Activated CD4-positive, alpha-beta T cell treated with anti-CD3 and anti-CD28 coated beads for 1 hour (primary cell): ENCODE data around the gene MUC2.

Experiments
- DNase-seq: peaks from one replicate; pipeline ENCODE4 v3.0.0-alpha.2; 2020

MUC2 gene

GRCh38 chr11:1052133-1053011, 22.3 kb upstream of the MUC2 start:
- DNase-seq = no peak

GRCh38 chr11:1053121-1053901, 21.4 kb upstream of the MUC2 start:
- no peak for DNase-seq

- no peak for DNase-seq
Observed at GRCh38 chr11:1054143-1055108, 20.2 kb upstream of the MUC2 start.

- peak; percentile 2 for DNase-seq
Observed at GRCh38 chr11:1055109-1055703, 19.5 kb upstream of the MUC2 start.

- peak; percentile 4 for DNase-seq
Observed at GRCh38 chr11:1055990-1056771, 18.5 kb upstream of the MUC2 start.

DNA sequence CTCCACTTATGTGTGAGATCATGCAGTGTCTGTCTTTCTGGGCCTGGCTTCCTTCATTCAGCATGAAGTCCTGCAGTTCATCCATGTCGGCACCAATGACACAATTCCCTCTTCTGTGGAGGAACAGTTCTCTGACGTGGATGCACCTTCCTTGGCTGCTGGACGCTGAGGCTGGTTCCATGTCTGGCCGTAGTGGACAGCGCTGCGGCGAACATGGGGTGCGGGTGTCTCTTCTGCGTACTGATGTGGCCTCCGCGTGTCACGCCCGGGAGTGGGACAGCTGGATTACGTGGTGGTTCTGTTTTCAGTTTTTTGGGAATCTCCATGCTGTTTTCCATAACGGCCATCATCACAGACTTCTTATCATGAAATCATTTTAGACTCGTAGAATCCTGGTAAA, 16.9 kb upstream of the MUC2 start:
- peak; percentile 4 for DNase-seq

DNA sequence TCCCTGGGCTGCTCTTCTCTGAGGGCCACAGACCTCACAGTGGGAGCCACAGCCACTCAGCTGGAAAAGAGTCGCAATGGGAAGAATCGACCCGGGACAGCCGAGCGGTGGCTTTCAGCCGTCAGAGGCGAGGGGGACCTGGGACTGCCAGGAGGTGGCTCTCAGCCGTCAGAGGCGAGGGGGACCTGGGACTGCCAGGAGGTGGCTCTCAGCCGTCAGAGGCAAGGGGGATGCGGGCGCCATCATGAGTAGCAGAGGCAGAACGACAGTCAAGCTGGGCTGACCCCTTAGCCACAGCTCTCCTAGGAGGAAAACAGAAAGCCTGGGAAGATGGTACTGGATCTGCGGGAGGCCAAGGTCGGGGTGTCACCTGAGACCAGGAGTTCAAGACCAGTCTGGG, 14.9 kb upstream of the MUC2 start:
- DNase-seq = peak; percentile 2

DNA sequence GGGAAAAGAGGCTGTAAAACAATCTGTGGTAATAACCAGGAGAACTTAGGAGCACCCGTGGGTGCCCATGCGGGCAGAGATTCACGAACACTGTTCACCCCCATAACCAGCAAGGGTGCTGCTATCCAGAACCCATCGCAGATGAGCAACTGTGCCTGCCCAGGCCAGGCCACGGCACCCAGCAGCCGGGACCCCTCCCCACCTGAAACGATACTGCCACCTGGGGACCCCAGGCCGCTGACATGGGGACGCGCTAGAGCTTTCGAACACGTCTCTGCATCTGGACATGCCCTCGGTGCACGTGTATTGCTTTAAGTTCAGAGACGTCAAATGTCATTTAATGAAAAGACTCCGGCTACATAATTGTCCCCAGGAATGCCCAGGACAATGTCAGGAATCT, 14.3 kb upstream of the MUC2 start:
- no peak for DNase-seq

- DNase-seq = no peak
Observed at GRCh38 chr11:1060852-1061616, 13.6 kb upstream of the MUC2 start.

- DNase-seq = no peak
Observed at GRCh38 chr11:1062075-1062820, 12.4 kb upstream of the MUC2 start.

DNA sequence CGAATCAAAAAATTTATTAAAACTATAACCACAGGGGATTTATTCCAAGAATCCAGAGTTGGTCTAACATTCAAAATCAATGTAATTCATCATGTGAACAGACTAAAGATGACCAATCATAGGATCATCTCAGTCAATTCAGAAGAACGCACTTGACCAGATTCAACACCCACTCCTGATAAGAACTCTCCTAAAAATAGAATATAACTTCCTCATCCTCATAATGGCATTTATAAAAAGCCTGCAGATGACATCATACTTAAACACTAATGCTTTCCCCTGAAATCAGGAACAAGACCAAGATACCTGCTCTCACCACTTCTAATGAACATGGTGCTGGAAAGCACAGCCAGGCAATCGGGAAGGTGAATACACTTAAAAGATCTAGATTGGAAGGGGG, 10.5 kb upstream of the MUC2 start:
- no peak for DNase-seq

GRCh38 chr11:1067812-1068496, 6.7 kb upstream of the MUC2 start:
- DNase-seq = no peak

- no peak for DNase-seq
Observed at GRCh38 chr11:1069740-1070139, 4.9 kb upstream of the MUC2 start.

- DNase-seq = no peak
Observed at GRCh38 chr11:1070594-1071462, 3.8 kb upstream of the MUC2 start.

GRCh38 chr11:1071571-1072115, 3.0 kb upstream of the MUC2 start:
- DNase-seq = no peak

GRCh38 chr11:1072116-1072820, 2.4 kb upstream of the MUC2 start:
- DNase-seq = no peak

GRCh38 chr11:1072821-1073231, 1.8 kb upstream of the MUC2 start:
- DNase-seq = no peak
